GM19395 (cell line): ENCODE data around the gene BRD4.

Source experiments
- ATAC-seq: cut with Tn5 transposase; IDR thresholded peaks from one replicate; pipeline ENCODE4 v1.9.1; 2021; ENCODE audit warnings: mild to moderate bottlenecking, moderate library complexity; ENCODE audit not compliant: unreplicated experiment

The BRD4 gene

GRCh38 chr19:15268192-15268927 lies 64.0 kb downstream of the BRD4 start:
- no peak for ATAC-seq

- ATAC-seq: no peak
These were observed 65.7 kb downstream of the BRD4 start for GRCh38 chr19:15266683-15267082.

GRCh38 chr19:15265850-15266248 lies 66.5 kb downstream of the BRD4 start:
- ATAC-seq: no peak

- ATAC-seq: no peak
These were observed 67.0 kb downstream of the BRD4 start for GRCh38 chr19:15265214-15265849.

- ATAC-seq: no peak
These were observed 67.5 kb downstream of the BRD4 start for GRCh38 chr19:15264933-15265206.

- ATAC-seq: no peak
These were observed 68.0 kb downstream of the BRD4 start for GRCh38 chr19:15264061-15264932.

- no peak for ATAC-seq
These were observed 68.9 kb downstream of the BRD4 start for GRCh38 chr19:15263361-15263985.

GRCh38 chr19:15262011-15262410 lies 70.3 kb downstream of the BRD4 start:
- ATAC-seq: no peak

GRCh38 chr19:15260939-15261338 lies 71.4 kb downstream of the BRD4 start:
- no peak for ATAC-seq

GRCh38 chr19:15259907-15260306 lies 72.4 kb downstream of the BRD4 start:
- ATAC-seq: no peak

- no peak for ATAC-seq
These were observed 74.6 kb downstream of the BRD4 start for GRCh38 chr19:15257782-15258181.

GRCh38 chr19:15256708-15257331 lies 75.5 kb downstream of the BRD4 start:
- ATAC-seq: no peak

- no peak for ATAC-seq
These were observed 76.9 kb downstream of the BRD4 start for GRCh38 chr19:15255359-15255990.

- ATAC-seq: no peak
These were observed 77.8 kb downstream of the BRD4 start for GRCh38 chr19:15254547-15254946.

- no peak for ATAC-seq
These were observed 78.8 kb downstream of the BRD4 start for GRCh38 chr19:15253513-15253912.

GRCh38 chr19:15253061-15253460 lies 79.3 kb downstream of the BRD4 start:
- no peak for ATAC-seq

- ATAC-seq: no peak
These were observed 79.8 kb downstream of the BRD4 start for GRCh38 chr19:15252398-15253018.

- ATAC-seq: no peak
These were observed 80.5 kb downstream of the BRD4 start for GRCh38 chr19:15251749-15252397.

GRCh38 chr19:15251010-15251748 lies 81.2 kb downstream of the BRD4 start:
- ATAC-seq: no peak
